ENCODE measurements around the gene HS1BP3. TPM values are rescaled to one million over a fixed set of nuclear protein-coding genes. Genes with fewer than 3 reads are reported as not detected.

HS1BP3 gene
- total RNA-seq, 1 donor from 2014 or later, result 16.6 TPM

- peak overlapping the region; percentile 12 for H3K4me3 ChIP-seq
- intact Hi-C loops (cut with micrococcal nuclease), result no loop called here
- peaks cover 12% of the 10 kb centered on the region for H3K36me3 ChIP-seq
- peak overlapping the region; percentile 95 for H3K27ac ChIP-seq (replicated peaks)
- peak; percentile 89 for DNase-seq
- no peaks in the 10 kb centered on the region for H3K27me3 ChIP-seq (ENCODE audit: low read depth)
- no peaks in the 10 kb centered on the region for H3K9me3 ChIP-seq (replicated peaks)
- H3K4me1 ChIP-seq, result peaks cover 100% of the 10 kb centered on the region
- TF ChIP-seq CTCF (IDR thresholded peaks at IDR 0.05; ENCODE audit: borderline replicate concordance), result no peak
Measured at GRCh38 chr2:20617081-20617575, 33.8 kb downstream of the HS1BP3 start.

DNA sequence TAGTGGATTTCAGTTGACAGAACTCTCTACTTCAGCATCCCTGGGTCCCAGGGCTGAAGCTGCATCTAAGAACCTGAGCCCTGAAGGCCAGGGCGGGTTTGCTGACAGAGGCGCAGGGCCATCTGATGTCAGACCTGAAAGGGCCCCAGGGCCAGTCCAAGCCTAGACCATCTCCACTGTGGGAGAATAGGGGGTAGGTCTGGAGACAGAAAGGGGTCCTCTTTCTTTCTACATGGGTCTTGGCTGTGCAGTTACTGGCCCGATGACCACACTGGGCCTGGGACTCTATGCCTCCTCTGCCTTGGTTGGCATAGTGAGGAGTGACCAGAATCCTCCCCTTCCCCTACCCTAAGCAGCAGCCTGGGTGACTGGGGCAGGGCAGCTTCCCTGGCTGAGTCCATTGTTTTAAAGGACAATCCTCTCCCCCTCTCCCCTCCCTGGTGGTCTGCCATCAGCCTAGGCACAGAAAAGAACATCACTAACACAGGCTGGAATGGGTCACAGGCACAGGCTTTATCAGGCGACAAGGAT, 34.5 kb downstream of the HS1BP3 start:
- peak; percentile 18 for DNase-seq
- Histone ChIP-seq H3K4me3 (peak overlapping the region; percentile 12), H3K36me3 (peaks cover 5% of the 10 kb centered on the region), H3K4me1 (peaks cover 100% of the 10 kb centered on the region), H3K27ac (replicated peaks) (peak overlapping the region; percentile 95), H3K9me3 (replicated peaks) (no peaks in the 10 kb centered on the region), H3K27me3 (ENCODE audit: low read depth) (no peaks in the 10 kb centered on the region)
- intact Hi-C loops (cut with micrococcal nuclease), result no loop called here
- no peak for TF ChIP-seq CTCF (IDR thresholded peaks at IDR 0.05; ENCODE audit: borderline replicate concordance)

GRCh38 chr2:20615466-20616241, 35.2 kb downstream of the HS1BP3 start:
- Histone ChIP-seq H3K9me3 (replicated peaks) (no peaks in the 10 kb centered on the region), H3K27me3 (ENCODE audit: low read depth) (no peaks in the 10 kb centered on the region), H3K4me1 (peaks cover 100% of the 10 kb centered on the region), H3K27ac (replicated peaks) (peak overlapping the region; percentile 95), H3K4me3 (no peak overlapping the region), H3K36me3 (no peaks in the 10 kb centered on the region)
- DNase-seq, result peak; percentile 68
- intact Hi-C loops (cut with micrococcal nuclease), result no loop called here
- TF ChIP-seq CTCF (IDR thresholded peaks at IDR 0.05; ENCODE audit: borderline replicate concordance), result no peak

- peak; percentile 14 for DNase-seq
- H3K9me3 ChIP-seq (replicated peaks), result no peaks in the 10 kb centered on the region
- intact Hi-C loops (cut with micrococcal nuclease), result no loop called here
- H3K27ac ChIP-seq (replicated peaks), result peak overlapping the region; percentile 95
- no peaks in the 10 kb centered on the region for H3K27me3 ChIP-seq (ENCODE audit: low read depth)
- no peaks in the 10 kb centered on the region for H3K36me3 ChIP-seq
- H3K4me1 ChIP-seq, result peaks cover 100% of the 10 kb centered on the region
- no peak overlapping the region for H3K4me3 ChIP-seq
- TF ChIP-seq CTCF (IDR thresholded peaks at IDR 0.05; ENCODE audit: borderline replicate concordance), result no peak
Measured at GRCh38 chr2:20615068-20615465, 35.8 kb downstream of the HS1BP3 start.

DNA sequence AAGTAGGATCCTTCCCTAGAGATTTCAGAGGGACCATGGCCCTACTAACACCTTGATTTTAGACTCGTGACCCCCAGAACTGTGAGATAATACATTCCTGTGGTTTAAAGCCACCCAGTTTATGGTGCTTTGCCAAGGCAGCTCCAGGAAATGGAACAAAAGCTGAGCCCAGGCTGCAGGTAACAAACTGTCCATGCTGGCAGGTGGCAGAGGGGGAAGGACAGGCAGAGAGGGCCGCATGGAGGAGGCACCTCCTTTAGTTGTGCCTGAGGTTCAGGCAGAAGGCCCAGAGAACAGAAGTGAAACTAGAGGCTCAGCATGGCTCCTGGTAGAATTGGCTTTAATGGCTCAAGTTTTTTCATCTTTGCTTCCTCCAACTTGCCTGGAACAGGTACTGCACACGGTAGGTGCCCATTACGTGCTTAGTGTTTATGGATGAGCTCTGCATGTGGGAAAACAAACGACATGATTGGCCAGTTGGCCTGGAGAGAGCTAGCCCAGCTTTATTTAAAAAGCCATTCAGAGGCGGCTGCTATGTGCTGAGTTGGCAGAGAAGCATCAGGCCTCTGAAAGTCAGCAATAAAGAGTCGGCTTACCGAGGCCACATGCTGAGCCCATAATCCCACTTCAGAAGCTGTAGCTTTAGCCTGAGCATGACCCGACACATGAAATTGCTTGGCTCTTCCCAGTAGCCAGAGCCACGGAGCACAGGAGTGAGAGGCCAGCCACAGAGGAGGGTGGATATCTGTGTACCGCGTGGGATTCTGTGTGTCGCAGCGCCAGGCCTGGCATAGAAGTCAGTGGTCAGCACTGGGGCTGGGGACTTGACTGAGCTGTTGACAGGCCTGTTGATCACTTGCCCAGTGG, 36.5 kb downstream of the HS1BP3 start:
- Histone ChIP-seq H3K4me1 (peaks cover 100% of the 10 kb centered on the region), H3K4me3 (no peak overlapping the region), H3K27me3 (ENCODE audit: low read depth) (no peaks in the 10 kb centered on the region), H3K36me3 (no peaks in the 10 kb centered on the region), H3K27ac (replicated peaks) (peak overlapping the region; percentile 95), H3K9me3 (replicated peaks) (no peaks in the 10 kb centered on the region)
- peak; percentile 32 for DNase-seq
- TF ChIP-seq CTCF (IDR thresholded peaks at IDR 0.05; ENCODE audit: borderline replicate concordance), result no peak
- intact Hi-C loops (cut with micrococcal nuclease), result no loop called here
